Memory B cell (primary cell): ENCODE results near the gene CD200R1L.
A peak's percentile ranks its signal among the peaks of the same experiment; 100 is the strongest.
"Not testable (repeated sequence)": the region's sequence is repeated elsewhere in the genome, so short reads cannot be mapped to it uniquely, and the experiment has no call there.

ENCODE experiments used
- ATAC-seq: fragments of 150-1000 bp; cut with Tn5 transposase; 2 replicates; pipeline ENCODE4 v1.10.0; 2021; ENCODE audit warnings: low read depth, mild to moderate bottlenecking, moderate library complexity
- DNase-seq, 2 donors: peaks; one replicate each; pipeline ENCODE4 v3.0.0; 2022; ENCODE audit warnings: low spot score in 2 of 2
- H3K27ac Mint-ChIP-seq: one replicate; pipeline ENCODE4 v1.8.0; 2022; ENCODE audit warnings: mild to moderate bottlenecking, moderate library complexity, mixed read lengths
- H3K27me3 Mint-ChIP-seq: one replicate; pipeline ENCODE4 v1.8.0; 2022; ENCODE audit warnings: mixed read lengths
- H3K36me3 Mint-ChIP-seq: one replicate; pipeline ENCODE4 v1.8.0; 2022; ENCODE audit warnings: mild to moderate bottlenecking, mixed read lengths
- H3K4me1 Mint-ChIP-seq: one replicate; pipeline ENCODE4 v1.8.0; 2022; ENCODE audit warnings: mixed read lengths
- H3K4me3 Mint-ChIP-seq: one replicate; pipeline ENCODE4 v1.8.0; 2022; ENCODE audit warnings: mild to moderate bottlenecking, moderate library complexity, mixed read lengths
- H3K9me3 Mint-ChIP-seq: one replicate; pipeline ENCODE4 v1.8.0; 2022; ENCODE audit warnings: mixed read lengths

The CD200R1L gene

GRCh38 chr3:112856537-112856936 is 9.9 kb upstream of the CD200R1L start:
- Mint-ChIP-seq H3K4me3 (no peak overlapping the region), H3K4me1 (peaks cover 29% of the 10 kb centered on the region), H3K36me3 (peaks cover 6% of the 10 kb centered on the region), H3K9me3 (peaks cover 21% of the 10 kb centered on the region), H3K27ac (no peak overlapping the region), H3K27me3 (no peaks in the 10 kb centered on the region)
- peak in 1 of 2 donors; percentile 34 for DNase-seq
- peak; percentile 66 for ATAC-seq

DNA sequence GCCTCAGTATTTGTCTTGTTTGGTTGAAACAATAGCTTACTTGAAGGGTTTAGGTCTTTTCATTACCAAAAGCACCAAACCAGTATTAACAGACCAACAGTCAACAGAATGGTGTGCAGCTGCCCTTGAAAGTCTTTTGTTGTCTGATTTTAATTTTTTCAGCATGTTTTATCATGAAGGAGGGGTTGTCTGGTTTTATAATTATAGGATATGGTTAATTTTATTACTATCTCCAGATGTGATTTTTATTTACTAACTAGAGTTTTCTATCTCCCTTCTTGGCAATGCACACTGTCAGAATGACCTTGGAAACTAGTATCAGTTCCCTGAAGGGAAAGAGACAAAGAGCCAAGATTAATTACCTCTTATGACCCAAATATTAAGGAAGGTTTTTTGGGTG is 9.2 kb upstream of the CD200R1L start:
- H3K36me3 Mint-ChIP-seq: peaks cover 8% of the 10 kb centered on the region
- H3K4me3 Mint-ChIP-seq: no peak overlapping the region
- H3K4me1 Mint-ChIP-seq: peaks cover 27% of the 10 kb centered on the region
- H3K27me3 Mint-ChIP-seq: no peaks in the 10 kb centered on the region
- no peak for DNase-seq
- no peak for ATAC-seq
- H3K9me3 Mint-ChIP-seq: peaks cover 22% of the 10 kb centered on the region
- no peak overlapping the region for H3K27ac Mint-ChIP-seq

DNA sequence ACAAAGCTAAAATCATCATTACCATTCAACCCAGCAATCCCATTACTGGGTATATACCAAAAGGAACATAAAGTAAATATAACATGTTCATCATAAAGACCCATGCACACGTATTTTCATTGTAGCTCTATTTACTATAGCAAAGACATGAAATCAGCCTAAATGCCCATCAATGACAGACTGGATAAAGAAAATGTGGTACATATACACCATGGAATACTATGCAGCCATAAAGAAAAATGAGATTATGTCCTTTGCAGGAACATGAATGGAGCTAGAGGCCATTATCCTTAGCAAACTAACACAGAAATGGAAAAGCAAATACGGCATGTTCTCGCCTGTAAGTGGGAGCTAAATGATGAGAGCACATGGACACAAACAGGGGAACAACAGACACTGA is 8.4 kb upstream of the CD200R1L start:
- H3K9me3 Mint-ChIP-seq: peaks cover 28% of the 10 kb centered on the region
- peaks cover 13% of the 10 kb centered on the region for H3K36me3 Mint-ChIP-seq
- not testable (repeated sequence) for H3K4me3 Mint-ChIP-seq, ATAC-seq, H3K27ac Mint-ChIP-seq, H3K27me3 Mint-ChIP-seq, DNase-seq
- peaks cover 25% of the 10 kb centered on the region for H3K4me1 Mint-ChIP-seq

DNA sequence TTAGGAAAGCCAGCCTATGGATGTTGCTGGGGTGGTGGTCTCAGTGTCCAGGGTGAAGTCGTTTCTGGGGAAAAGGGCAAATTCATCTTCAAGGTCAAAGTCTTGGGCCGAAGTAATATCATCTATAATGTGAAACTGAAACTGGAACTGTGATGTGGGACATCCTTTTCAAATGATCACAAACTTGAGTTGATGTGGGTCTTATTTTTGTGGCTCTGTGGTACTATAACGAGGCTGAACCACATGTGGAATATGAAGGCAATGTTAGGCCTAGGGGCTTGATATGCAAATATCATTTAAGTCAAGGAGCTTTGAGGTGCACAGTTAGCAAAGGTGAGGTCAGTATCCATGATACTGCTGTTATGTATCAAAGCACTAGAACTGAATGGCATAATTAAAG is 1.5 kb upstream of the CD200R1L start:
- peak; percentile 56 for ATAC-seq
- peaks cover 23% of the 10 kb centered on the region for H3K9me3 Mint-ChIP-seq
- H3K4me3 Mint-ChIP-seq: peak overlapping the region; percentile 48
- peaks cover 14% of the 10 kb centered on the region for H3K36me3 Mint-ChIP-seq
- DNase-seq: no peak
- no peaks in the 10 kb centered on the region for H3K27me3 Mint-ChIP-seq
- peak overlapping the region; percentile 79 for H3K27ac Mint-ChIP-seq
- H3K4me1 Mint-ChIP-seq: peaks cover 21% of the 10 kb centered on the region

- H3K4me1 Mint-ChIP-seq: peaks cover 21% of the 10 kb centered on the region
- peaks cover 23% of the 10 kb centered on the region for H3K9me3 Mint-ChIP-seq
- peak in 1 of 2 donors; percentile 28 for DNase-seq
- peak; percentile 88 for ATAC-seq
- H3K27ac Mint-ChIP-seq: peak overlapping the region; percentile 79
- H3K4me3 Mint-ChIP-seq: peak overlapping the region; percentile 25
- H3K27me3 Mint-ChIP-seq: no peaks in the 10 kb centered on the region
- H3K36me3 Mint-ChIP-seq: peaks cover 18% of the 10 kb centered on the region
These were observed 1.0 kb upstream of the CD200R1L start for GRCh38 chr3:112847692-112848091.

- DNase-seq (no peak), ATAC-seq (no peak)
- Mint-ChIP-seq H3K4me1 (peaks cover 21% of the 10 kb centered on the region), H3K9me3 (peaks cover 14% of the 10 kb centered on the region), H3K27ac (no peak overlapping the region), H3K27me3 (no peaks in the 10 kb centered on the region), H3K36me3 (peaks cover 11% of the 10 kb centered on the region), H3K4me3 (no peak overlapping the region)
These were observed 892 bp downstream of the CD200R1L start for GRCh38 chr3:112845772-112846171.

DNA sequence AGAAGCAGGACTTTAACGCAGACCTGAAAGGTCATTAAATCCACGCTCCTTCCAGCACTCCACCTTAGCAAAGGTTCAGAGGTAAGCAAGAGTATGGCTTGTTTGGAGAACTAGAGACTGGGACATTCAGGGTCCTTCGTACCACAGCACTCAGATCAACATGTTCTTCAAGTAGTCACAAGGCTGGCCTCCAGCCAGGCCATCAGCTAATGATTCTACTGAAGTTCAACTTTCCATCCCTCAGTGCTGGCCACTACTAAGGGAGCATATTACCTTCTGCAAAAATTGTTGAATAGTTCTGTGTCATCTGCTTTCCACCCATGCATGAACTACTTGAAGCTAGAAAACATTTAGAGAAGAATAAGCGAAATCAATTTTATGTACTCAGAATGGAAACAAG is 17.6 kb downstream of the CD200R1L start:
- H3K4me3 Mint-ChIP-seq: no peak overlapping the region

DNA sequence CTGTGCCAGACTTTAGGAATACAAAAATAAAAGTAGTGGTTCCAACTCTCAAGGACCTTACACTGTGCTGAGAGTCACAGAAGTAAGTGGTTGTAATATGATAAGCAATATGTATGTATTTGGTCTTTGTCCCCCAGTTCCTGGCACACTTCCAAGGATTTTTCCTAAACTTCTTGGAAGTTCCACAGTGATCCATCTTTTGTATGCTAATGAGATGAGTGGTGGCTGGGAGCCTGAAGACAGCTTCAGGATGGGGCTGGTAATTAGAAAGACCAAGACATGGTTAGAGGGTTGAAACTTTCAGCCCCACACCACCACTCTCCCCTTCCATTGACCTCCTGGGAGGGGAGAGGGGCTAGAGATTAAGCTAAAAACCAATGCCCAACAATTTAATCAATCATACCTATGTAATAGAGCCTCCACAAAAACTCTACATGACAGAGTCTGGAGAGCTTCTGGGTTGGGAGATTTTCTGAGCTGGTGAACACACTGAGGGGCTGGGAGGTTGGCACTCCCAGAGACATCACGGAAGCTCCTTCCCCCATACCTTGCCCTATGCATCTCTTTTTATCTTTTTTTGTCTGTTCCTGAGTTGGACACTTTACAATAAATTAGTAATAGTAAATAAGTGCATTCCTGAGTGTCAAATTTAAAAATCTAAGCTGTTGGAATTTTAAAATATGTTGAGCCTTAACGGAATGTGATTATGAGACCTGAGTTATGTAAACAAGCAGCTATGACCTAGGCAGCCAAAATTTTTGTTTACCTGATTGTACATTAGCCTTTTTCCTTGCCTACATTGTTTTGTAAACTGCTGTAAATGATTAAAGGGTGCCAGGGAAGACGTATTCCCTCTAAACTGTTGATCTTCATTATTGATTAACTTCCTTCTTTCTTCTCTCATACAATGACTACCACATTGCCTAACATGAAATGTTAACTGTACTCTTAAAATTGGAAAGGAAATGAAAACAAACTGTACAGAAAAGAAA is 24.3 kb downstream of the CD200R1L start:
- DNase-seq (no peak), ATAC-seq (no peak)
- no peak overlapping the region for H3K27ac Mint-ChIP-seq
- H3K36me3 Mint-ChIP-seq: peaks cover 2% of the 10 kb centered on the region
- H3K4me1 Mint-ChIP-seq: peaks cover 16% of the 10 kb centered on the region
- H3K4me3 Mint-ChIP-seq: no peak overlapping the region
- no peaks in the 10 kb centered on the region for H3K27me3 Mint-ChIP-seq
- peaks cover 3% of the 10 kb centered on the region for H3K9me3 Mint-ChIP-seq

More for the DNA sequence above, 17.6 kb downstream of the CD200R1L start:
- no peak overlapping the region for H3K27ac Mint-ChIP-seq
- ATAC-seq: no peak
- H3K27me3 Mint-ChIP-seq: no peaks in the 10 kb centered on the region
- no peak for DNase-seq
- no peaks in the 10 kb centered on the region for H3K36me3 Mint-ChIP-seq
- no peaks in the 10 kb centered on the region for H3K9me3 Mint-ChIP-seq
- peaks cover 7% of the 10 kb centered on the region for H3K4me1 Mint-ChIP-seq

- Mint-ChIP-seq H3K27me3 (no peaks in the 10 kb centered on the region), H3K4me3 (no peak overlapping the region), H3K4me1 (peaks cover 27% of the 10 kb centered on the region), H3K9me3 (peaks cover 6% of the 10 kb centered on the region), H3K36me3 (peaks cover 2% of the 10 kb centered on the region), H3K27ac (peak overlapping the region; percentile 42)
- DNase-seq: no peak
- ATAC-seq: no peak
These were observed 28.4 kb downstream of the CD200R1L start for GRCh38 chr3:112818289-112818688.

- H3K27me3 Mint-ChIP-seq: no peaks in the 10 kb centered on the region
- ATAC-seq (no peak), DNase-seq (no peak)
- H3K36me3 Mint-ChIP-seq: peaks cover 2% of the 10 kb centered on the region
- H3K4me3 Mint-ChIP-seq: no peak overlapping the region
- H3K4me1 Mint-ChIP-seq: peaks cover 30% of the 10 kb centered on the region
- peak overlapping the region; percentile 42 for H3K27ac Mint-ChIP-seq
- H3K9me3 Mint-ChIP-seq: peaks cover 7% of the 10 kb centered on the region
These were observed 28.9 kb downstream of the CD200R1L start for GRCh38 chr3:112817797-112818196.

DNA sequence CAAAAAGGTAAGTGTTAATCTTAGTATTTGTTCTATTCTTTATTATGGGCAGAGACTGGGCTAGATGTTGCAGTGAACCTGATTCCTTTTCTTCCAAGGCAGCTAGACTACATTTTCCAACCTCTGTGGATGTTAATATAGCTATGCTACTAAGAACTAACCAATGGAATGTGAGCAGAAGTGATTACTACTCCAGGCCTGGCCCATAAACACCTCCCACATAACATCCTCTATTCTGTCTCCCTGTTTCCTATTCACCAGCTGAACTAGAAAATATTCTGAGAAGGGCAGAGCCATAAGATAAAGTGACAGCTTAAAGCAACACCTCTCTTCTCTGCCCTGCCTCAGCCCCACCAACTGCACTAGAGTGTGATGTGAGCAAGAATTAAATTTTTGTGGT is 29.4 kb downstream of the CD200R1L start:
- no peak overlapping the region for H3K27ac Mint-ChIP-seq
- peaks cover 7% of the 10 kb centered on the region for H3K9me3 Mint-ChIP-seq
- H3K4me1 Mint-ChIP-seq: peaks cover 33% of the 10 kb centered on the region

GRCh38 chr3:112815981-112816380 is 30.7 kb downstream of the CD200R1L start:
- Mint-ChIP-seq H3K27ac (no peak overlapping the region), H3K4me1 (peaks cover 27% of the 10 kb centered on the region), H3K36me3 (peaks cover 2% of the 10 kb centered on the region), H3K9me3 (peaks cover 7% of the 10 kb centered on the region), H3K27me3 (no peaks in the 10 kb centered on the region), H3K4me3 (no peak overlapping the region)
- DNase-seq: no peak
- ATAC-seq: no peak

More for the DNA sequence above, 29.4 kb downstream of the CD200R1L start:
- ATAC-seq (no peak), DNase-seq (no peak)
- H3K36me3 Mint-ChIP-seq: peaks cover 2% of the 10 kb centered on the region
- no peaks in the 10 kb centered on the region for H3K27me3 Mint-ChIP-seq
- no peak overlapping the region for H3K4me3 Mint-ChIP-seq

DNA sequence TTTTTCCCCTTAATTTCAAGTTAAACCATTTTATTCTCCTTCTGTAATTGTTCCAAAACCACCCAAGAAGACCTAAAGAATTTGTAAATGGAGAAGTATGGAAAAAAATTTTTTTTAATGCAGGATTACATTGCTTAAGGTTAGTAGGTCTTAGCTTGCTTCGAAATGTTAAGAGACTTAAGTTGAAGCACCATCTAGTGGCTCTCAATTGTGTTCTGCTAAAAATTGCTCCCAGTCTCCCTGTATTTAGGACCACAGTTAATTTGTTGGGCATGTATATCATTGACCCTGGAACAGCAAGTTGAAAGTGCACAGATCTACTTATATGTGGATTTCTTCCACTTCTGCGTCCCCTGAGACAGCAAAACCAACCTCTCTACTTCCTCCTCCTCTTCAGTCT is 32.4 kb downstream of the CD200R1L start:
- H3K4me3 Mint-ChIP-seq: peak overlapping the region; percentile 68
- peaks cover 7% of the 10 kb centered on the region for H3K9me3 Mint-ChIP-seq
- H3K36me3 Mint-ChIP-seq: peaks cover 2% of the 10 kb centered on the region
- DNase-seq: no peak
- H3K4me1 Mint-ChIP-seq: peaks cover 26% of the 10 kb centered on the region
- peak overlapping the region; percentile 81 for H3K27ac Mint-ChIP-seq
- peak; percentile 22 for ATAC-seq
- no peaks in the 10 kb centered on the region for H3K27me3 Mint-ChIP-seq

GRCh38 chr3:112813723-112814171 is 32.9 kb downstream of the CD200R1L start:
- H3K27ac Mint-ChIP-seq: peak overlapping the region; percentile 81
- no peaks in the 10 kb centered on the region for H3K27me3 Mint-ChIP-seq
- peaks cover 25% of the 10 kb centered on the region for H3K4me1 Mint-ChIP-seq
- peak overlapping the region; percentile 12 for H3K4me3 Mint-ChIP-seq
- H3K9me3 Mint-ChIP-seq: peaks cover 4% of the 10 kb centered on the region
- peak; percentile 30 to 53 for DNase-seq
- H3K36me3 Mint-ChIP-seq: no peaks in the 10 kb centered on the region
- ATAC-seq: peak; percentile 89
